K562 (cell line): ENCODE results near the gene FLRT1. TPM values are rescaled to one million over a fixed set of nuclear protein-coding genes. Genes with fewer than 3 reads are reported as not detected.

Experiments
- CBX2 ChIP-seq: fragments of 200-600 bp; sonication (generic); IDR thresholded peaks from one replicate; pipeline ENCODE4 v1.6.1; 2012; ENCODE audit warnings: mild to moderate bottlenecking, low read length, inconsistent platforms; ENCODE audit not compliant: insufficient read depth, poor library complexity, severe bottlenecking
- CEBPB ChIP-seq: fragments of 450-650 bp; IDR thresholded peaks from 2 replicates; pipeline ENCODE4 v1.6.1; 2016; ENCODE audit warnings: missing genetic modification characterization, missing compliant biosample characterization
- CHCHD3 ChIP-seq: fragments of 250-450 bp; sonication (Bioruptor Pico); IDR thresholded peaks from 2 replicates; pipeline ENCODE4 v2.1.2; 2022; ENCODE audit warnings: mild to moderate bottlenecking
- CHD2 ChIP-seq: IDR thresholded peaks from 2 replicates; pipeline ENCODE4 v1.6.1; 2011; ENCODE audit warnings: low read depth, low read length
- DACH1 ChIP-seq: fragments of 450-650 bp; IDR thresholded peaks from 2 replicates; pipeline ENCODE4 v1.6.1; 2018; ENCODE audit not compliant: partially characterized antibody
- DDX20 ChIP-seq: fragments of 450-650 bp; IDR thresholded peaks from 2 replicates; pipeline ENCODE4 v1.6.1; 2016; ENCODE audit warnings: missing genetic modification characterization, low read depth, mild to moderate bottlenecking, missing compliant biosample characterization, moderate library complexity
- GABPA ChIP-seq: fragments of 200-800 bp; sonication (Bioruptor generic); conservative IDR thresholded peaks from 2 replicates; pipeline ENCODE4 v1.6.1; 2016; ENCODE audit warnings: low read depth, missing genetic modification characterization, missing compliant biosample characterization
- GTF2E2 ChIP-seq: fragments of 200-800 bp; sonication (Bioruptor generic); IDR thresholded peaks from 2 replicates; pipeline ENCODE4 v1.6.1; 2016; ENCODE audit warnings: missing genetic modification characterization, missing compliant biosample characterization
- HDAC1 ChIP-seq, 2 experiments: fragments of 450-650 bp; IDR thresholded peaks; 2 replicates each; pipeline ENCODE4 v1.6.1; 2016 to 2017; ENCODE audit warnings: inconsistent platforms in 1 of 2, mild to moderate bottlenecking in 1 of 2, moderate library complexity in 1 of 2
- ILK ChIP-seq: fragments of 450-650 bp; IDR thresholded peaks from 2 replicates; pipeline ENCODE4 v1.6.1; 2016; ENCODE audit warnings: missing genetic modification characterization, low read depth, mild to moderate bottlenecking, missing compliant biosample characterization, moderate library complexity, borderline replicate concordance
- KAT8 ChIP-seq: fragments of 450-650 bp; IDR thresholded peaks from 2 replicates; pipeline ENCODE4 v1.6.1; 2016; ENCODE audit warnings: low read depth, mild to moderate bottlenecking
- NONO ChIP-seq, 2 experiments: fragments of 200-400 bp in 1 of 2; fragments of 450-650 bp in 1 of 2; formaldehyde crosslinking in 1 of 2; IDR thresholded peaks; 2 replicates each; pipeline ENCODE4 v1.6.1; 2017; ENCODE audit warnings: low read depth in 2 of 2, mild to moderate bottlenecking in 2 of 2, moderate library complexity in 2 of 2, low read length in 1 of 2
- PHB2 ChIP-seq: fragments of 450-650 bp; IDR thresholded peaks from 2 replicates; pipeline ENCODE4 v1.6.1; 2017; ENCODE audit warnings: low read depth
- PHTF2 ChIP-seq: fragments of 250-450 bp; sonication (Bioruptor Pico); IDR thresholded peaks from 2 replicates; pipeline ENCODE4 v1.5.0; 2021; ENCODE audit warnings: mild to moderate bottlenecking
- POLR2AphosphoS2 ChIP-seq: IDR thresholded peaks from 2 replicates; pipeline ENCODE4 v1.6.1; 2012; ENCODE audit warnings: low read length, improper control_type of control experiment
- SRF ChIP-seq, 2 experiments: fragments of 250-450, 450-650 bp in 1 of 2; sonication (Bioruptor Pico) in 1 of 2; sonication (generic) in 1 of 2; formaldehyde crosslinking; IDR thresholded peaks; 2 replicates each; pipeline versions ENCODE4 v1.5.0 to v1.5.1; 2020 to 2022; ENCODE audit warnings: mild to moderate bottlenecking in 1 of 2, missing genetic modification reagents in 1 of 2
- STAG1 ChIP-seq: sonication (generic); formaldehyde crosslinking; IDR thresholded peaks from 2 replicates; pipeline ENCODE4 v1.5.0; 2020; ENCODE audit warnings: missing genetic modification reagents, borderline replicate concordance
- TEAD1 ChIP-seq, 2 experiments: fragments of 450-650 bp in 1 of 2; sonication (generic) in 1 of 2; formaldehyde crosslinking; IDR thresholded peaks; 2 replicates each; pipeline versions ENCODE4 v1.4.0 to v1.8.0; 2020 to 2022; ENCODE audit warnings: mild to moderate bottlenecking in 2 of 2, missing genetic modification reagents in 1 of 2
- ZNF384 ChIP-seq: IDR thresholded peaks from 2 replicates; pipeline ENCODE4 v1.6.1; 2012; ENCODE audit warnings: low read depth, low read length, improper control_type of control experiment
- ZNF707 ChIP-seq: fragments of 250-450 bp; sonication (Bioruptor Pico); conservative IDR thresholded peaks from 2 replicates; pipeline ENCODE4 v1.8.0; 2022; ENCODE audit warnings: inconsistent platforms, mild to moderate bottlenecking, moderate library complexity
- polyA plus RNA-seq, 8 experiments: library from polyadenylated mRNA; depleted of rRNA in 4 of 8; stranded (reverse) in 5 of 8; unstranded in 3 of 8; fragments of >200 nt; fragmentation: Nextera tagmentation in 2 of 8; fragmentation: Illumina TruSeq in 1 of 8; extraction: Ambion mirVana in 2 of 8; extraction: Trizol in 1 of 8; gene quantifications; 2 replicates each; pipeline versions ENCODE4 v1.2.1 to v1.2.3, GENCODE V29; 2011 to 2014; ENCODE audit warnings: inconsistent platforms in 1 of 8, missing spikeins in 1 of 8
- total RNA-seq, 7 experiments: library from RNA; depleted of rRNA in 6 of 7; stranded (reverse); fragments of >200 nt in 6 of 7; fragmentation: Illumina TruSeq in 2 of 7; extraction: Trizol in 2 of 7; gene quantifications; 2 replicates each; pipeline versions ENCODE4 v1.2.1 to v1.2.3, GENCODE V29; 2011 to 2021; ENCODE audit warnings: low replicate concordance in 1 of 7
- TF ChIP-seq, protein P1 (sequence below): sonication (generic); formaldehyde crosslinking; IDR thresholded peaks from 2 replicates; pipeline ENCODE4 v1.5.0; 2020; ENCODE audit warnings: missing genetic modification reagents
- TF ChIP-seq, protein P2 (sequence below): fragments of 250-450 bp; sonication (Bioruptor Pico); IDR thresholded peaks from 2 replicates; pipeline ENCODE4 v1.5.0; 2021; ENCODE audit warnings: mild to moderate bottlenecking, moderate library complexity
- TF ChIP-seq, protein P3 (sequence below): fragments of 250-450 bp; sonication (Bioruptor Pico); IDR thresholded peaks from 2 replicates; pipeline ENCODE4 v1.8.0; 2022; ENCODE audit warnings: moderate library complexity, mild to moderate bottlenecking, inconsistent platforms
- TF ChIP-seq, protein P4 (sequence below): fragments of 250-450 bp; sonication (Bioruptor Pico); IDR thresholded peaks from 2 replicates; pipeline ENCODE4 v1.5.0; 2021

FLRT1 gene
- total and polyA plus RNA-seq, 9 of the 15 experiments (the other 6 are each of a cell fraction or from before 2014, with no cell fraction given): not detected

DNA sequence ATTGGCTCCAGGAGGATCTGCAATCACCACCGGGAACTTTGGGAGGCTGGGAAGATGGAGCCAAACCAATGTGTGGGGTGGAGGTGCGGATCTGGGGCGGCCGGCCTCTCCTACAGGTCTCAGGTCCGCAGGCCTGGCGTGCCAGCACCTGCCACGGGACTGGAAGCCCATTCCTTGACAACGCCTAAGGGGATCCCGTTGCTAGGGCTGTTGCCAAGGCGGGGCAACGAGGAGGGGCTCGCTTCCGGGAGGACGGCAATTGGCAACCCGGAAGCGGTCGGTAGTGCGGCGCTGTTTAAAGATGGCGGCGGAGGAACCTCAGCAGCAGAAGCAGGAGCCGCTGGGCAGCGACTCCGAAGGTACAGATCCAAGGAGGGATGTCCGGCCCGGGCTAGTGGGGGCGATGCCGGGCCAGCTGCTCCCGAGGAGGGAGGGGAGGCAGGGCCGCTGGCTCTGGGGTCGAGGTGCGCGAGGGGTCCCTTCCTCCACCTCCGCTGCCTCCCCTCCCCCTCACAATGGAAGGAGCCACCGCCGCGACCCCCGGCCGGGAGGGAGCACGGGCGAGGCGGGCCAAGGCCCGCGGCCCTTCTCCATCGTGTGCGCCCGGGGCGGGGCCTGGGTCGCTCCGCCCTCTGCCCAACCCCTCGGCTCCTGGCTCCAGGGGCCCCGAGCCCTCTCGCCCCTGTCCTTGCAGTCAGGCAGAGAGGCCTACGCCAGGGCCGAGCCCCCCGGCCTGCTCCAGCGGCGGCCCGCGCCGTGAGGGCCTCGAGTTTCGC is 49.4 kb upstream of the FLRT1 start, which contains the start of gene OTUB1 (continued):
- TF ChIP-seq CHD2 (no peak), KAT8 (no peak), PHB2 (no peak), PHTF2 (no peak), HDAC1 (IDR thresholded peaks at IDR 0.05) (peak in 1 of 2 experiments; percentile 68; a peak in 1 of 4 replicates), POLR2AphosphoS2 (peak; percentile 31; the same call in 1 of the 2 replicates), NONO (IDR thresholded peaks at IDR 0.05; ENCODE audit: low read depth in 2 of 2, low read length in 1 of 2) (peak in 1 of 2 experiments; percentile 68; a peak in 1 of 4 replicates), CBX2 (no peak), ZNF707 (CRISPR knock-in tag) (no peak), GTF2E2 (tag) (peak; percentile 92; the same call in 1 of the 2 replicates), CEBPB (tag) (no peak), GABPA (peak; percentile 98), STAG1 (CRISPR knock-in tag) (no peak), CHCHD3 (CRISPR knock-in tag) (no peak), ILK (tag) (no peak), TEAD1 (CRISPR knock-in tag; IDR thresholded peaks at IDR 0.05) (no peak), DACH1 (no peak), ZNF384 (no peak), DDX20 (tag) (no peak), SRF (CRISPR knock-in tag; IDR thresholded peaks at IDR 0.05) (peak in 1 of 2 experiments; percentile 25; a peak in 1 of 4 replicates)
- TF ChIP-seq, protein P1, sequence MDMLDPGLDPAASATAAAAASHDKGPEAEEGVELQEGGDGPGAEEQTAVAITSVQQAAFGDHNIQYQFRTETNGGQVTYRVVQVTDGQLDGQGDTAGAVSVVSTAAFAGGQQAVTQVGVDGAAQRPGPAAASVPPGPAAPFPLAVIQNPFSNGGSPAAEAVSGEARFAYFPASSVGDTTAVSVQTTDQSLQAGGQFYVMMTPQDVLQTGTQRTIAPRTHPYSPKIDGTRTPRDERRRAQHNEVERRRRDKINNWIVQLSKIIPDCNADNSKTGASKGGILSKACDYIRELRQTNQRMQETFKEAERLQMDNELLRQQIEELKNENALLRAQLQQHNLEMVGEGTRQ (CRISPR knock-in tag): no peak
- TF ChIP-seq, protein P2, sequence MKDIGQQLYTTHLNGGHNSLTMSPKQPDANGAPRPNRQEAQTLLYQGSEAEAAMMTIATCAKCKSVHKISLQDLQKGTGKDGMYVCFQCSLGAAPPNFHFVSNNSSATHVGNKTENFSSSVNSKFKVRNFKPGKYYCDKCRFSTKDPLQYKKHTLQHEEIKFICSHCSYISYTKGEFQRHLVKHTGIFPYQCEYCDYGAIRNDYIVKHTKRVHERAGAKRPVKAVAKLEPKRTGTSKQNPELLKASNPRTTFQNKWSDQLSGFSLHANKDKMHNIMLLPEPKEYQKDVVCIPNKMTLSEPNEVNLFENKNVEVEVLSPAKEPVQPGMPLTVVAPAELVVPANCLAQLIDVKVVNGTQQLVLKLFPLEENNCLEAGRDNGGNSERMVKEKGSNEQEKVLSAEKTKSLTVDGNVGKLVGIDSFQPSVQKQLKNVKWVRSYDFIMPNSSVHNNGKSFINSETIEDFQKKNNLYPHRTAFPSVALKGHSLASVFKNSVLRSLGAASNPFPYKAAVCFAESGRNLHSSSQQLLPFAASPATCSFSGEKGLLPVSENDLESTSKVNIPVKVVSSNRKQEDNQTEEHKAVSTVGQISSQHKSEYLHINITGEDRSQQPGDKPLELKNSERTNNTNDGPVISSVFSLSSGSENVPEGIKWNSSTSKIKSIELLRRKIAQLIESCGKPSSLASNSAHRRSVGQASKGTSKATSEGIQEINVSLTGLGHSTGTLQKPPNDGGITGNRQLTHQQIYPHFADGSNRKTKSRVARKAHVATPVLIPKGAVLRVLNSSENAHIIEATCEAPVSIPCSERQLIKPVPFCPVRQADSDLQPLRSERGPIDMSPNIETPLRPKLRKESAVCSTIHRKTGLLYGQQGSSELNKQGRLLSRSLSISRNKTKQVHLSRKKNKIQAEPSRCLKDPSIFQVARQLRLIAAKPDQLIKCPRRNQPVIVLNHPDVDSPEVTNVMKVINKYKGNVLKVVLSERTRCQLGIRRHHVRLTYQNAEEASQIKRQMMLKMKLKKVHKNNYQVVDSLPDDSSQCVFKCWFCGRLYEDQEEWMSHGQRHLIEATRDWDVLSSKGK (CRISPR knock-in tag): no peak
- TF ChIP-seq, protein P3, sequence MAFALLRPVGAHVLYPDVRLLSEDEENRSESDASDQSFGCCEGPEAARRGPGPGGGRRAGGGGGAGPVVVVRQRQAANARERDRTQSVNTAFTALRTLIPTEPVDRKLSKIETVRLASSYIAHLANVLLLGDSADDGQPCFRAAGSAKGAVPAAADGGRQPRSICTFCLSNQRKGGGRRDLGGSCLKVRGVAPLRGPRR (CRISPR knock-in tag): no peak
- TF ChIP-seq, protein P4, sequence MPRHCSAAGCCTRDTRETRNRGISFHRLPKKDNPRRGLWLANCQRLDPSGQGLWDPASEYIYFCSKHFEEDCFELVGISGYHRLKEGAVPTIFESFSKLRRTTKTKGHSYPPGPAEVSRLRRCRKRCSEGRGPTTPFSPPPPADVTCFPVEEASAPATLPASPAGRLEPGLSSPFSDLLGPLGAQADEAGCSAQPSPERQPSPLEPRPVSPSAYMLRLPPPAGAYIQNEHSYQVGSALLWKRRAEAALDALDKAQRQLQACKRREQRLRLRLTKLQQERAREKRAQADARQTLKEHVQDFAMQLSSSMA (CRISPR knock-in tag): no peak
